Panc1 (cell line): ENCODE measurements around the gene WDR27. TPM values are rescaled to one million over a fixed set of nuclear protein-coding genes. Genes with fewer than 3 reads are reported as not detected.

Experiments used
- ATAC-seq: fragments of 200-7000 bp; cut with Tn5 transposase; 2 replicates; pipeline ENCODE4 v1.9.1; 2020; ENCODE audit warnings: mild to moderate bottlenecking, moderate library complexity
- BruUV-seq: library from RNA; stranded (reverse); fragments of 400-500 nt; replicated peaks from 2 replicates; lab custom pipeline; 2021; lab: Mats Ljungman, UMichigan
- CTCF ChIA-PET: fragments of 300-600 bp; sonication (Branson Sonifier 250); formaldehyde crosslinking; loops from one replicate; lab custom pipeline; 2022; ENCODE audit warnings: antibody characterized with exemption; lab: Charles Lee
- POLR2A ChIA-PET: fragments of 300-600 bp; sonication (Branson Sonifier 250); formaldehyde crosslinking; loops from one replicate; lab custom pipeline; 2022; ENCODE audit warnings: antibody characterized with exemption; lab: Charles Lee
- DNase-seq: peaks from one replicate; pipeline ENCODE4 v3.0.0-alpha.2; 2010; ENCODE audit warnings: low read depth, low spot score
- H3K27ac ChIP-seq: 2 replicates; pipeline ENCODE4 v1.5.1; 2011; ENCODE audit warnings: mild to moderate bottlenecking, low read length, inconsistent platforms
- H3K27me3 ChIP-seq: fragments of 200-500 bp; sonication (Bioruptor generic); 2 replicates; pipeline ENCODE4 v1.6.0; 2014; ENCODE audit warnings: low read length, inconsistent platforms; ENCODE audit not compliant: control insufficient read depth, insufficient read depth
- H3K36me3 ChIP-seq: fragments of 200-500 bp; sonication (Bioruptor generic); 2 replicates; pipeline ENCODE4 v1.5.1; 2014; ENCODE audit warnings: inconsistent platforms, mild to moderate bottlenecking, low read length, moderate library complexity; ENCODE audit not compliant: control insufficient read depth, insufficient read depth
- H3K4me1 ChIP-seq: 2 replicates; pipeline ENCODE4 v1.5.1; 2011; ENCODE audit warnings: inconsistent platforms, mild to moderate bottlenecking, low read length, moderate library complexity; ENCODE audit not compliant: control insufficient read depth, insufficient read depth
- H3K4me3 ChIP-seq, 2 experiments: 2 replicates each; pipeline ENCODE4 v1.5.1; 2011 to 2012; ENCODE audit warnings: low read depth in 2 of 2, low read length in 2 of 2, mild to moderate bottlenecking in 2 of 2, inconsistent platforms in 1 of 2, moderate library complexity in 1 of 2
- H3K9me3 ChIP-seq: fragments of 200-500 bp; sonication (Bioruptor generic); 2 replicates; pipeline ENCODE4 v1.5.1; 2014; ENCODE audit warnings: low read depth, mild to moderate bottlenecking, inconsistent platforms, low read length, moderate library complexity; ENCODE audit not compliant: control insufficient read depth, insufficient read depth
- POLR2AphosphoS5 ChIP-seq: IDR thresholded peaks from 2 replicates; pipeline ENCODE4 v1.6.1; 2012; ENCODE audit warnings: mild to moderate bottlenecking, low read depth, low read length, moderate library complexity
- SIN3A ChIP-seq: IDR thresholded peaks from 2 replicates; pipeline ENCODE4 v1.6.1; 2012; ENCODE audit warnings: low read depth, mild to moderate bottlenecking, low read length, moderate library complexity, borderline replicate concordance; ENCODE audit not compliant: insufficient read depth
- TCF7L2 ChIP-seq: IDR thresholded peaks from 2 replicates; pipeline ENCODE4 v1.6.1; 2011; ENCODE audit warnings: mild to moderate bottlenecking, low read depth, low read length, inconsistent platforms
- in situ Hi-C: cut with HindIII; loops from 2 replicates; pipeline ENCODE4 v1.10.0; 2016; ENCODE audit warnings: low sequenced_read_pairs, low pct_unique_long_range_greater_than_20kb
- intact Hi-C: fragments of 100-400 bp; cut with micrococcal nuclease; formaldehyde crosslinking; loops from one replicate; pipeline ENCODE4 v1.10.0; 2022; ENCODE audit not compliant: unreplicated experiment
- total RNA-seq: library from RNA; stranded (reverse); gene quantifications from one replicate; pipeline ENCODE4 v1.2.1, GENCODE V29; 2021; ENCODE audit not compliant: unreplicated experiment
- TF ChIP-seq, protein P1 (sequence below), 2 experiments: IDR thresholded peaks; 2 replicates each; pipeline ENCODE4 v1.6.1; 2011 to 2012; ENCODE audit warnings: low read depth in 2 of 2, control low read depth in 1 of 2, low read length in 1 of 2, mild to moderate bottlenecking in 1 of 2, moderate library complexity in 1 of 2; ENCODE audit not compliant: insufficient read depth in 1 of 2
- TF ChIP-seq, protein P2 (sequence below): fragments of 450-650 bp; IDR thresholded peaks from 2 replicates; pipeline ENCODE4 v1.5.1; 2017; ENCODE audit warnings: mild to moderate bottlenecking

WDR27 gene
- total RNA-seq, 1 experiment from 2014 or later = 56.3 TPM

- CTCF ChIA-PET = no interaction called here
- no peak for DNase-seq
- ATAC-seq = no peak
- H3K36me3 ChIP-seq = no peaks in the 10 kb centered on the region
- in situ Hi-C loops (no loop called here), intact Hi-C loops (no loop called here)
- H3K4me1 ChIP-seq = no peaks in the 10 kb centered on the region
- no peak overlapping the region for H3K4me3 ChIP-seq
- no peaks in the 10 kb centered on the region for H3K27me3 ChIP-seq
- no peak overlapping the region for H3K27ac ChIP-seq
- BruUV-seq = no TSS peak
- POLR2A ChIA-PET = no interaction called here
- no peak for TF ChIP-seq POLR2AphosphoS5
- TF ChIP-seq, protein P1, sequence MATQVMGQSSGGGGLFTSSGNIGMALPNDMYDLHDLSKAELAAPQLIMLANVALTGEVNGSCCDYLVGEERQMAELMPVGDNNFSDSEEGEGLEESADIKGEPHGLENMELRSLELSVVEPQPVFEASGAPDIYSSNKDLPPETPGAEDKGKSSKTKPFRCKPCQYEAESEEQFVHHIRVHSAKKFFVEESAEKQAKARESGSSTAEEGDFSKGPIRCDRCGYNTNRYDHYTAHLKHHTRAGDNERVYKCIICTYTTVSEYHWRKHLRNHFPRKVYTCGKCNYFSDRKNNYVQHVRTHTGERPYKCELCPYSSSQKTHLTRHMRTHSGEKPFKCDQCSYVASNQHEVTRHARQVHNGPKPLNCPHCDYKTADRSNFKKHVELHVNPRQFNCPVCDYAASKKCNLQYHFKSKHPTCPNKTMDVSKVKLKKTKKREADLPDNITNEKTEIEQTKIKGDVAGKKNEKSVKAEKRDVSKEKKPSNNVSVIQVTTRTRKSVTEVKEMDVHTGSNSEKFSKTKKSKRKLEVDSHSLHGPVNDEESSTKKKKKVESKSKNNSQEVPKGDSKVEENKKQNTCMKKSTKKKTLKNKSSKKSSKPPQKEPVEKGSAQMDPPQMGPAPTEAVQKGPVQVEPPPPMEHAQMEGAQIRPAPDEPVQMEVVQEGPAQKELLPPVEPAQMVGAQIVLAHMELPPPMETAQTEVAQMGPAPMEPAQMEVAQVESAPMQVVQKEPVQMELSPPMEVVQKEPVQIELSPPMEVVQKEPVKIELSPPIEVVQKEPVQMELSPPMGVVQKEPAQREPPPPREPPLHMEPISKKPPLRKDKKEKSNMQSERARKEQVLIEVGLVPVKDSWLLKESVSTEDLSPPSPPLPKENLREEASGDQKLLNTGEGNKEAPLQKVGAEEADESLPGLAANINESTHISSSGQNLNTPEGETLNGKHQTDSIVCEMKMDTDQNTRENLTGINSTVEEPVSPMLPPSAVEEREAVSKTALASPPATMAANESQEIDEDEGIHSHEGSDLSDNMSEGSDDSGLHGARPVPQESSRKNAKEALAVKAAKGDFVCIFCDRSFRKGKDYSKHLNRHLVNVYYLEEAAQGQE (IDR thresholded peaks at IDR 0.05; ENCODE audit: insufficient read depth in 1 of 2, low read depth in 2 of 2, low read length in 1 of 2) = no peak
- no peak for TF ChIP-seq SIN3A
- TF ChIP-seq, protein P2, sequence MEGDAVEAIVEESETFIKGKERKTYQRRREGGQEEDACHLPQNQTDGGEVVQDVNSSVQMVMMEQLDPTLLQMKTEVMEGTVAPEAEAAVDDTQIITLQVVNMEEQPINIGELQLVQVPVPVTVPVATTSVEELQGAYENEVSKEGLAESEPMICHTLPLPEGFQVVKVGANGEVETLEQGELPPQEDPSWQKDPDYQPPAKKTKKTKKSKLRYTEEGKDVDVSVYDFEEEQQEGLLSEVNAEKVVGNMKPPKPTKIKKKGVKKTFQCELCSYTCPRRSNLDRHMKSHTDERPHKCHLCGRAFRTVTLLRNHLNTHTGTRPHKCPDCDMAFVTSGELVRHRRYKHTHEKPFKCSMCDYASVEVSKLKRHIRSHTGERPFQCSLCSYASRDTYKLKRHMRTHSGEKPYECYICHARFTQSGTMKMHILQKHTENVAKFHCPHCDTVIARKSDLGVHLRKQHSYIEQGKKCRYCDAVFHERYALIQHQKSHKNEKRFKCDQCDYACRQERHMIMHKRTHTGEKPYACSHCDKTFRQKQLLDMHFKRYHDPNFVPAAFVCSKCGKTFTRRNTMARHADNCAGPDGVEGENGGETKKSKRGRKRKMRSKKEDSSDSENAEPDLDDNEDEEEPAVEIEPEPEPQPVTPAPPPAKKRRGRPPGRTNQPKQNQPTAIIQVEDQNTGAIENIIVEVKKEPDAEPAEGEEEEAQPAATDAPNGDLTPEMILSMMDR = no peak
- no peak for TF ChIP-seq TCF7L2
- peaks cover 13% of the 10 kb centered on the region; the same call in 1 of the 2 replicates for H3K9me3 ChIP-seq
Measured at GRCh38 chr6:169429001-169429400, 272.8 kb downstream of the WDR27 start.

GRCh38 chr6:169428532-169428931 is 273.3 kb downstream of the WDR27 start:
- Histone ChIP-seq H3K36me3 (no peaks in the 10 kb centered on the region), H3K4me3 (no peak overlapping the region), H3K27ac (no peak overlapping the region), H3K27me3 (no peaks in the 10 kb centered on the region), H3K9me3 (peaks cover 13% of the 10 kb centered on the region; the same call in 1 of the 2 replicates), H3K4me1 (no peaks in the 10 kb centered on the region)
- intact Hi-C loops = no loop called here
- ATAC-seq (no peak), DNase-seq (no peak)
- ChIA-PET CTCF (no interaction called here), POLR2A (no interaction called here)
- TF ChIP-seq SIN3A (no peak), TCF7L2 (no peak), POLR2AphosphoS5 (no peak)
- TF ChIP-seq, protein P1 (IDR thresholded peaks at IDR 0.05; ENCODE audit: insufficient read depth in 1 of 2, low read depth in 2 of 2, low read length in 1 of 2) = no peak
- TF ChIP-seq, protein P2 = no peak
- no TSS peak for BruUV-seq
- in situ Hi-C loops = no loop called here
